IMR-90 (cell line): Measurements from ENCODE around the gene RNF123. TPM values are rescaled to one million over a fixed set of nuclear protein-coding genes. Genes with fewer than 3 reads are reported as not detected.

Source experiments
- ATAC-seq: fragments of 200-7000 bp; cut with Tn5 transposase; 2 replicates; pipeline ENCODE4 v1.9.1; 2020; ENCODE audit warnings: low read depth, mild to moderate bottlenecking, moderate library complexity
- BruUV-seq: library from RNA; stranded (reverse); fragments of 400-500 nt; replicated peaks from 2 replicates; lab custom pipeline; 2021; lab: Mats Ljungman, UMichigan
- CTCF ChIA-PET: fragments of 300-600 bp; formaldehyde crosslinking; extraction: SDS; loops from one replicate; lab custom pipeline; 2021; ENCODE audit warnings: antibody characterized with exemption; lab: Yijun Ruan, JAX
- POLR2A ChIA-PET: fragments of 300-600 bp; sonication (Branson Sonifier 250); formaldehyde crosslinking; loops from one replicate; lab custom pipeline; 2022; ENCODE audit warnings: antibody characterized with exemption; ENCODE audit not compliant: unreplicated experiment; lab: Charles Lee
- DNase-seq: peaks from one replicate; pipeline ENCODE4 v3.0.0; 2013
- H2AFZ ChIP-seq: replicated peaks from 2 replicates; pipeline ENCODE3; 2013; ENCODE audit warnings: low read length, mild to moderate bottlenecking; ENCODE audit not compliant: poor library complexity
- H2AK5ac ChIP-seq: 2 replicates; pipeline ENCODE4 v1.6.1; 2013; ENCODE audit warnings: low read depth, low read length, inconsistent platforms
- H2AK9ac ChIP-seq: replicated peaks from 2 replicates; pipeline ENCODE3; 2013; ENCODE audit warnings: mild to moderate bottlenecking, low read depth, low read length, moderate library complexity; ENCODE audit not compliant: poor library complexity
- H2BK120ac ChIP-seq: 2 replicates; pipeline ENCODE4 v1.6.1; 2013; ENCODE audit warnings: low read depth, low read length, inconsistent platforms
- H2BK15ac ChIP-seq: 3 replicates; pipeline ENCODE4 v1.6.1; 2013; ENCODE audit warnings: low read depth, low read length, inconsistent platforms
- H2BK20ac ChIP-seq: 2 replicates; pipeline ENCODE4 v1.6.1; 2013; ENCODE audit warnings: low read depth, mild to moderate bottlenecking, inconsistent platforms, low read length, moderate library complexity
- H2BK5ac ChIP-seq: 2 replicates; pipeline ENCODE4 v1.6.1; 2013; ENCODE audit warnings: mild to moderate bottlenecking, low read depth, low read length, inconsistent platforms; ENCODE audit not compliant: poor library complexity, severe bottlenecking
- H3K14ac ChIP-seq: replicated peaks from 2 replicates; pipeline ENCODE4 v1.6.1; 2013; ENCODE audit warnings: low read depth, low read length, inconsistent platforms
- H3K18ac ChIP-seq: 2 replicates; pipeline ENCODE4 v1.6.1; 2013; ENCODE audit warnings: low read depth, low read length, control low read depth
- H3K23ac ChIP-seq: 2 replicates; pipeline ENCODE4 v1.6.1; 2013; ENCODE audit warnings: low read depth, low read length, inconsistent platforms
- H3K27ac ChIP-seq: 2 replicates; pipeline ENCODE4 v1.5.1; 2013; ENCODE audit warnings: mild to moderate bottlenecking, control low read depth, low read length; ENCODE audit not compliant: insufficient read depth
- H3K27me3 ChIP-seq: 2 replicates; pipeline ENCODE4 v1.6.1; 2013; ENCODE audit warnings: low read length; ENCODE audit not compliant: control insufficient read depth, insufficient read depth
- H3K36me3 ChIP-seq: 2 replicates; pipeline ENCODE4 v1.6.1; 2013; ENCODE audit warnings: low read length, mixed read lengths; ENCODE audit not compliant: control insufficient read depth, insufficient read depth
- H3K4ac ChIP-seq: 2 replicates; pipeline ENCODE4 v1.6.1; 2013; ENCODE audit warnings: low read depth, low read length, inconsistent platforms
- H3K4me1 ChIP-seq: 2 replicates; pipeline ENCODE4 v1.6.1; 2013; ENCODE audit warnings: low read length, mixed read lengths; ENCODE audit not compliant: control insufficient read depth, insufficient read depth
- H3K4me2 ChIP-seq: 2 replicates; pipeline ENCODE4 v1.6.1; 2013; ENCODE audit warnings: low read depth, mild to moderate bottlenecking, control low read depth, low read length, moderate library complexity
- H3K4me3 ChIP-seq: 2 replicates; pipeline ENCODE4 v1.5.1; 2013; ENCODE audit warnings: low read depth, mild to moderate bottlenecking, control low read depth, low read length, moderate library complexity; ENCODE audit not compliant: insufficient read depth
- H3K56ac ChIP-seq: 2 replicates; pipeline ENCODE4 v1.6.1; 2013; ENCODE audit warnings: low read length, inconsistent platforms; ENCODE audit not compliant: insufficient read depth; ENCODE audit errors: extremely low read depth
- H3K79me1 ChIP-seq, 2 experiments: 2 replicates each; pipeline ENCODE4 v1.6.1; 2013; ENCODE audit warnings: low read length in 2 of 2, inconsistent platforms in 1 of 2, low read depth in 1 of 2
- H3K9ac ChIP-seq: 2 replicates; pipeline ENCODE4 v1.6.1; 2013; ENCODE audit warnings: low read depth, low read length, control low read depth
- H3K9me1 ChIP-seq: 2 replicates; pipeline ENCODE4 v1.6.1; 2013; ENCODE audit warnings: low read length, inconsistent platforms; ENCODE audit not compliant: insufficient read depth
- H3K9me3 ChIP-seq: 2 replicates; pipeline ENCODE4 v1.6.1; 2013; ENCODE audit warnings: low read length; ENCODE audit not compliant: control insufficient read depth, insufficient read depth
- H4K20me1 ChIP-seq: 2 replicates; pipeline ENCODE4 v1.6.1; 2013; ENCODE audit warnings: low read length, inconsistent platforms; ENCODE audit not compliant: insufficient read depth
- H4K5ac ChIP-seq: 2 replicates; pipeline ENCODE4 v1.6.1; 2013; ENCODE audit warnings: mild to moderate bottlenecking, low read depth, low read length, control low read depth
- H4K8ac ChIP-seq, 2 experiments: 2 replicates each; pipeline ENCODE4 v1.6.1; 2013; ENCODE audit warnings: low read depth in 2 of 2, low read length in 2 of 2, control low read depth in 1 of 2, inconsistent platforms in 1 of 2
- H4K91ac ChIP-seq: 2 replicates; pipeline ENCODE4 v1.6.1; 2013; ENCODE audit warnings: low read depth, low read length, inconsistent platforms; ENCODE audit not compliant: insufficient read depth
- BHLHE40 ChIP-seq: fragments of 150-350 bp; IDR thresholded peaks from 2 replicates; pipeline ENCODE4 v1.6.1; 2016; ENCODE audit warnings: mild to moderate bottlenecking, low read depth, low read length
- CHD1 ChIP-seq: IDR thresholded peaks from 2 replicates; pipeline ENCODE4 v1.6.1; 2012; ENCODE audit warnings: low read depth, low read length, improper control_type of control experiment
- MAFK ChIP-seq: IDR thresholded peaks from 2 replicates; pipeline ENCODE4 v1.6.1; 2012; ENCODE audit warnings: low read depth, low read length, improper control_type of control experiment
- MAZ ChIP-seq: IDR thresholded peaks from 2 replicates; pipeline ENCODE4 v1.6.1; 2012; ENCODE audit warnings: low read depth, mild to moderate bottlenecking, low read length, improper control_type of control experiment, moderate library complexity, borderline replicate concordance
- MXI1 ChIP-seq: IDR thresholded peaks from 2 replicates; pipeline ENCODE4 v1.6.1; 2012; ENCODE audit warnings: low read depth, mild to moderate bottlenecking, low read length, moderate library complexity, borderline replicate concordance
- NFE2L2 ChIP-seq: fragments of 150-350 bp; IDR thresholded peaks from 2 replicates; pipeline ENCODE4 v1.6.1; 2016; ENCODE audit warnings: low read depth, mild to moderate bottlenecking, low read length
- POLR2A ChIP-seq: IDR thresholded peaks from 2 replicates; pipeline ENCODE4 v1.6.1; 2012; ENCODE audit warnings: mild to moderate bottlenecking, low read depth, low read length
- RAD21 ChIP-seq: IDR thresholded peaks from 2 replicates; pipeline ENCODE4 v1.6.1; 2012; ENCODE audit warnings: low read length, improper control_type of control experiment
- USF2 ChIP-seq: fragments of 150-350 bp; IDR thresholded peaks from 2 replicates; pipeline ENCODE4 v1.6.1; 2017; ENCODE audit warnings: mild to moderate bottlenecking, antibody characterized with exemption, low read length, low read depth
- WGBS, 2 experiments: methylation state at CpG; one replicate each; pipeline versions ENCODE4 v1.1.5 to v1.1.7; 2013; ENCODE audit warnings: missing lambda C conversion rate in 2 of 2; ENCODE audit not compliant: insufficient read length in 1 of 2; ENCODE audit errors: extremely low coverage in 2 of 2; 5-methylcytosine and 5-hydroxymethylcytosine counted together
- dilution Hi-C: fragments of 300-500 bp; cut with HindIII; formaldehyde crosslinking; loops from one replicate; pipeline ENCODE4 v1.14.3; 2018; ENCODE audit warnings: low sequenced_read_pairs; ENCODE audit not compliant: unreplicated experiment
- in situ Hi-C: fragments of 300-500 bp; cut with MboI; formaldehyde crosslinking; loops from 3 replicates; pipeline ENCODE4 v1.14.3; 2019; ENCODE audit warnings: low sequenced_read_pairs, inconsistent platforms, mixed read lengths
- intact Hi-C: fragments of 100-400 bp; cut with micrococcal nuclease; formaldehyde crosslinking; loops from 2 replicates; pipeline ENCODE4 v1.10.0; 2022
- polyA plus RNA-seq, 3 experiments: library from polyadenylated mRNA; depleted of rRNA; stranded (reverse); fragments of >200 nt; gene quantifications; 2 replicates each; pipeline ENCODE4 v1.2.3, GENCODE V29; 2012; ENCODE audit warnings: low replicate concordance in 1 of 3
- total RNA-seq: library from RNA; depleted of rRNA; stranded (reverse); fragments of >200 nt; gene quantifications from 2 replicates; pipeline ENCODE4 v1.2.3, GENCODE V29; 2012

RNF123 gene
- total and polyA plus RNA-seq, 2 of the 4 experiments (the other 2 are of a cell fraction): 13.4 to 37.7 TPM

- Histone ChIP-seq H2AK9ac (no peak overlapping the region), H2BK5ac (no peak overlapping the region), H3K27ac (no peak overlapping the region), H4K91ac (no peak overlapping the region), H3K79me1 (peaks cover 12 to 23% of the 10 kb centered on the region in 2 experiments), H3K18ac (no peak overlapping the region), H2BK15ac (no peak overlapping the region), H2BK20ac (no peak overlapping the region), H3K9ac (no peak overlapping the region), H4K20me1 (peaks cover 2% of the 10 kb centered on the region; the same call in 1 of the 2 replicates), H3K4me3 (no peak overlapping the region), H3K14ac (no peak overlapping the region), H3K4me2 (no peak overlapping the region), H2AK5ac (no peak overlapping the region), H3K9me3 (no peaks in the 10 kb centered on the region), H4K5ac (no peak overlapping the region), H3K4me1 (peaks cover 7% of the 10 kb centered on the region), H3K56ac (no peak overlapping the region), H3K36me3 (peaks cover 46% of the 10 kb centered on the region), H3K4ac (no peak overlapping the region), H2AFZ (no peak overlapping the region), H4K8ac (no peak overlapping the region), H3K9me1 (0 out of 2 replicates have a peak, but pooled peaks cover 5% of the 10 kb centered on the region), H2BK120ac (no peak overlapping the region), H3K23ac (no peak overlapping the region), H3K27me3 (no peaks in the 10 kb centered on the region)
- no TSS peak for BruUV-seq
- ATAC-seq: no peak
- intact Hi-C loops: no loop called here
- ChIA-PET CTCF (no interaction called here), POLR2A (no interaction called here)
- no peak for DNase-seq
- dilution Hi-C loops: no loop called here
- 92% methylated on average over 7 of the region's 15 CpGs; no CpG with 5 or more reads in 1 of the 2 experiments for WGBS, 2 experiments
- TF ChIP-seq NFE2L2 (no peak), MAFK (no peak), BHLHE40 (no peak), CHD1 (no peak), MXI1 (no peak), USF2 (no peak), POLR2A (no peak), MAZ (no peak), RAD21 (no peak)
- in situ Hi-C loops: no loop called here
Observed at GRCh38 chr3:49727924-49728361, 38.6 kb downstream of the RNF123 start.
